Adrenal gland (tissue), 19 donors: Measurements from ENCODE around the gene CHM. TPM values are rescaled to one million over a fixed set of nuclear protein-coding genes. Genes with fewer than 3 reads are reported as not detected.

Experiments
- DNase-seq, 7 donors: peaks; one replicate each; pipeline ENCODE4 v3.0.0-alpha.2; 2019 to 2020
- H3K27ac ChIP-seq, 5 donors: fragments of 200-600 bp; sonication (generic) in 4 of 5; 1 replicate in 3 of 5; 2 replicates in 2 of 5; pipeline versions ENCODE4 v1.5.1 to v1.8.0; 2016 to 2020; ENCODE audit warnings: mild to moderate bottlenecking in 1 of 5
- H3K27me3 ChIP-seq: fragments of 200-600 bp; 2 replicates; pipeline ENCODE4 v1.8.0; 2021
- H3K36me3 ChIP-seq, 2 donors: fragments of 200-600 bp; replicated peaks in 1 of 2; 1 replicate in 1 of 2; 2 replicates in 1 of 2; pipeline versions ENCODE4 v1.5.1 to v1.8.0; 2018 to 2022
- H3K4me1 ChIP-seq, 2 donors: fragments of 200-600 bp; replicated peaks in 1 of 2; 1 replicate in 1 of 2; 2 replicates in 1 of 2; pipeline versions ENCODE4 v1.5.1 to v1.8.0; 2018 to 2021
- H3K4me3 ChIP-seq, 4 donors: fragments of 200-600 bp; sonication (generic) in 3 of 4; one replicate each; pipeline ENCODE4 v1.5.1; 2016 to 2018
- H3K9me3 ChIP-seq, 3 donors: fragments of 200-600 bp; sonication (generic) in 1 of 3; replicated peaks in 1 of 3; 1 replicate in 2 of 3; 2 replicates in 1 of 3; pipeline versions ENCODE4 v1.5.1 to v1.8.0; 2016 to 2021
- CTCF ChIP-seq, 6 experiments: fragments of 450-650 bp in 4 of 6; fragments of 200-600 bp in 2 of 6; sonication (generic) in 1 of 6; IDR thresholded peaks; 1 replicate in 5 of 6; 2 replicates in 1 of 6; pipeline versions ENCODE4 v1.5.1 to v1.8.0; 2016 to 2021; ENCODE audit warnings: antibody characterized with exemption in 6 of 6, mild to moderate bottlenecking in 2 of 6, moderate library complexity in 1 of 6
- POLR2A ChIP-seq, 2 donors: fragments of 450-650 bp; IDR thresholded peaks; one replicate each; pipeline ENCODE4 v1.6.1; 2017; ENCODE audit warnings: antibody characterized with exemption in 2 of 2, mild to moderate bottlenecking in 2 of 2, moderate library complexity in 1 of 2
- WGBS, 4 donors: extraction: QIAGEN DNeasy Blood & Tissue Kit in 2 of 4; methylation state at CpG; one replicate each; pipeline versions ENCODE4 v1.1.5 to v1.1.7; 2013 to 2017; 5-methylcytosine and 5-hydroxymethylcytosine counted together
- intact Hi-C, 2 donors: fragments of 100-400 bp; cut with DNase I; formaldehyde crosslinking; loops; one replicate each; pipeline versions ENCODE4 v1.14.1 to v1.15.0; 2022 to 2023
- long read RNA-seq, 10 donors: library from polyadenylated mRNA in 3 of 10; unstranded in 2 of 10; stranded (forward) in 1 of 10; transcript quantifications; one replicate each; pipeline ENCODE4 v2.0.0 and lab custom pipeline, GENCODE V29; 2021 to 2026
- polyA plus RNA-seq, 3 donors: library from polyadenylated mRNA; stranded (reverse); fragments of 200-250 nt in 2 of 3; fragments of 350-450 nt in 1 of 3; fragmentation: Illumina TruSeq in 1 of 3; extraction: RNeasy Lipid Tissue Mini Kit (QIAGEN cat#74804) in 1 of 3; gene quantifications; one replicate each; pipeline ENCODE4 v1.2.3, GENCODE V29; 2013 to 2014
- total RNA-seq, 9 donors: library from RNA; depleted of rRNA in 4 of 9; stranded (reverse); fragments of >200 nt in 4 of 9; fragments of 120-200 nt in 1 of 9; fragmentation: NEBNext Ultra II Directional in 1 of 9; extraction: Animal tissue kit (Norgen Biotek cat#: 25700) in 1 of 9; gene quantifications; one replicate each; pipeline versions ENCODE4 v1.1.0 to v1.2.4, GENCODE V29; 2013 to 2023
- donor health status: healthy with polysubstance abuse.
- donor health status: Bipolar disorder and iron deficiency.
- donor health status: DM: yes; HTN: yes; CAD: no.
- donor health status: DM: no; HTN: no; CAD: no.
- donor health status: DM: no; HTN: no; CAD: no.
- donor health status: DM: yes; HTN: yes; CAD: no.

The CHM gene, protein sequence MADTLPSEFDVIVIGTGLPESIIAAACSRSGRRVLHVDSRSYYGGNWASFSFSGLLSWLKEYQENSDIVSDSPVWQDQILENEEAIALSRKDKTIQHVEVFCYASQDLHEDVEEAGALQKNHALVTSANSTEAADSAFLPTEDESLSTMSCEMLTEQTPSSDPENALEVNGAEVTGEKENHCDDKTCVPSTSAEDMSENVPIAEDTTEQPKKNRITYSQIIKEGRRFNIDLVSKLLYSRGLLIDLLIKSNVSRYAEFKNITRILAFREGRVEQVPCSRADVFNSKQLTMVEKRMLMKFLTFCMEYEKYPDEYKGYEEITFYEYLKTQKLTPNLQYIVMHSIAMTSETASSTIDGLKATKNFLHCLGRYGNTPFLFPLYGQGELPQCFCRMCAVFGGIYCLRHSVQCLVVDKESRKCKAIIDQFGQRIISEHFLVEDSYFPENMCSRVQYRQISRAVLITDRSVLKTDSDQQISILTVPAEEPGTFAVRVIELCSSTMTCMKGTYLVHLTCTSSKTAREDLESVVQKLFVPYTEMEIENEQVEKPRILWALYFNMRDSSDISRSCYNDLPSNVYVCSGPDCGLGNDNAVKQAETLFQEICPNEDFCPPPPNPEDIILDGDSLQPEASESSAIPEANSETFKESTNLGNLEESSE
- total RNA-seq: 10 to 100 TPM; 18.7 to 48.8 (median 34.6) TPM
- 10 to 100 TPM; 12.6 to 26.1 (median 14.6) TPM for polyA plus RNA-seq
- long read RNA-seq, donor 1, partial matches to known transcripts: 0 of 3 reads
- long read RNA-seq, donor 1, other reads (novel, unspliced or antisense): 0 of 3 reads
- long read RNA-seq, donor 2, full-length matches to known transcripts: 1 of 1 reads
- long read RNA-seq, donor 2, partial matches to known transcripts: 0 of 1 reads
- long read RNA-seq, donor 2, other reads (novel, unspliced or antisense): 0 of 1 reads
- long read RNA-seq, donor 3, full-length matches to known transcripts: 3 of 3 reads
- long read RNA-seq, donor 3, partial matches to known transcripts: 0 of 3 reads
- long read RNA-seq, donor 3, other reads (novel, unspliced or antisense): 0 of 3 reads
- long read RNA-seq, donor 4, full-length matches to known transcripts: 3 of 15 reads
- long read RNA-seq, donor 4, partial matches to known transcripts: 9 of 15 reads
- long read RNA-seq, donor 4, other reads (novel, unspliced or antisense): 3 of 15 reads
- long read RNA-seq, donor 5, full-length matches to known transcripts: 9 of 14 reads
- long read RNA-seq, donor 5, partial matches to known transcripts: 3 of 14 reads
- long read RNA-seq, donor 5, other reads (novel, unspliced or antisense): 2 of 14 reads
- long read RNA-seq, donor 6, full-length matches to known transcripts: 3 of 16 reads
- long read RNA-seq, donor 6, partial matches to known transcripts: 11 of 16 reads
- long read RNA-seq, donor 6, other reads (novel, unspliced or antisense): 2 of 16 reads
- long read RNA-seq, donor 7: 0 reads
- long read RNA-seq, donor 8, full-length matches to known transcripts: 3 of 9 reads
- long read RNA-seq, donor 8, partial matches to known transcripts: 6 of 9 reads
- long read RNA-seq, donor 8, other reads (novel, unspliced or antisense): 0 of 9 reads
- long read RNA-seq, donor 9, full-length matches to known transcripts: 3 of 3 reads
- long read RNA-seq, donor 9, partial matches to known transcripts: 0 of 3 reads
- long read RNA-seq, donor 9, other reads (novel, unspliced or antisense): 0 of 3 reads
- long read RNA-seq, donor 10: 0 reads

DNA sequence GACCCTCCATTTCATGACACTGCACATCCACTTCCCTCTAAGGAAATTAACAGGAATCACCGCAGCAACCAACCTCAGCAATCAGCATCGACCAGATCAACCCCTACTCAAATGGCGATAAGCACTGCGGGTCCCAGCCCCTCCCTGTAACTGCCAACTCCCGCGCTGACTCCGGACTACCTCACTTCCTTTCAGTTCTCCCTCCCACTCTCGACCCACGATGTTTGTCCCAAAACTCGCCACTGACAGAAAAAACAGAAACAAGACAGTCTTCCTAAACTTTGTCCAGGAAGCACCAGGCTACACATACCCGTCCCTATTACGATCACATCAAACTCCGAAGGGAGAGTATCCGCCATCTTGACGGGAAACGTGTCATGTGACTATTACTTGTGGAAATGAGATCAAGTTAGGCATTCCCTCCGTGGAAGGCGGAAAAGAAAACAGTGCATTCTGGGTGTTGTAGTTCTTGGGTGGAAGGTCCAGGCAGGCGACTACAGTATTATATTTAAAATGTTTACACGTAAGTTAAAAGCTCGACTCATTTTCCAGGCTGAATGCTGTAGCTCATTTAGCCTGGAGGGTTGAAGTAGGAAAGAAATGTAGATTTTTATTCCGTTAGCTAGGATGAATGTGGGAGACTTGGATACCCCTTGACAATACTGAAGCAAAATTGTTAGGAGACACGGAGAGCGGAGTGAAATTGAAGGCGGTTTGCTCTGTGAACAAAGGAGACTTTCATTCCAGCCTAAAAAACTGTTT is at the start of gene CHM:
CHM (minus strand) TSS at position 385 of the 762 bp plus-strand sequence; CDS start at position 359, 26 bp downstream.
- intact Hi-C loops: no loop called here
- Histone ChIP-seq H3K4me1 (no peaks in the 10 kb centered on the region), H3K36me3 (no peaks in the 10 kb centered on the region), H3K27ac (peak within 1 kb of the TSS; percentile 34 to 91 (median 72)), H3K9me3 (no peaks in the 10 kb centered on the region), H3K4me3 (peak within 1 kb of the TSS in 3 of 4 donors; percentile 13 to 58 (median 22)), H3K27me3 (no peaks in the 10 kb centered on the region)
- WGBS, 4 donors: 0 to 23% (median 9%) methylated on average over 22 to 25 of the region's 25 CpGs
- TF ChIP-seq CTCF (IDR thresholded peaks at IDR 0.05): no peak
- TF ChIP-seq POLR2A (IDR thresholded peaks at IDR 0.05): peak in 1 of 2 donors; percentile 65
- DNase-seq: peak; percentile 63 to 86 (median 71)

- no peak overlapping the region for H3K27ac ChIP-seq
- WGBS, 4 donors: 32 to 43% (median 36%) methylated on average over 5 of the region's 5 CpGs
- no peaks in the 10 kb centered on the region for H3K9me3 ChIP-seq
- intact Hi-C loops: no loop called here
- no peak overlapping the region for H3K4me3 ChIP-seq
- H3K36me3 ChIP-seq: no peaks in the 10 kb centered on the region
- H3K27me3 ChIP-seq: peaks cover 7% of the 10 kb centered on the region
- TF ChIP-seq CTCF (IDR thresholded peaks at IDR 0.05) (no peak), POLR2A (IDR thresholded peaks at IDR 0.05) (no peak)
- peak in 1 of 7 donors; percentile 13 for DNase-seq
- H3K4me1 ChIP-seq: no peaks in the 10 kb centered on the region
Measured at GRCh38 chrX:86078650-86079049, 31.3 kb upstream of the CHM start.

DNA sequence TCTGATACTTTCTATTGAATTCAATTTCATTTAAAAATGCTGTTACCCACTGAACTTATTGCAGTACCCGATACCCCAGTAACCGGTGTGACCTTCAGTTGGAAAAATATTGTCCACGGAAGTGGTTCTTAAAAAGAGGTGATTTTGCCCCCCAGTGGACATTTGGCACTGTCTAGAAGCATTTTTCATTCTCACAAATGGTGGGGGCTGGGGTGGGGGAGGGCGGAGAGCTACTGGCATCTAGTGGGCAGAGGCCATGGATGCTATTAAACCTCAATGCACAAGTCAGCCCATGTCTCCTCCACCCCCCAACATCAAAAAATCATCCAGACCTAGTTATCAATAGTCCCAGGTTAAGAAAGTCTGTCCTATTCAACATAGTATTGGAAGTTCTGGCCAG is 19.6 kb upstream of the CHM start:
- no peaks in the 10 kb centered on the region for H3K4me1 ChIP-seq
- no peak overlapping the region for H3K27ac ChIP-seq
- no peaks in the 10 kb centered on the region for H3K9me3 ChIP-seq
- TF ChIP-seq POLR2A (IDR thresholded peaks at IDR 0.05): no peak
- peak in 2 of 6 experiments; percentile 3 to 6 for TF ChIP-seq CTCF (IDR thresholded peaks at IDR 0.05)
- H3K27me3 ChIP-seq: peaks cover 14% of the 10 kb centered on the region
- H3K4me3 ChIP-seq: no peak overlapping the region
- WGBS, 4 donors: 53 to 76% (median 67%) methylated on average over 4 of the region's 4 CpGs
- H3K36me3 ChIP-seq: no peaks in the 10 kb centered on the region
- intact Hi-C loops: no loop called here
- peak in 1 of 7 donors; percentile 1 for DNase-seq
